Epithelial cell of esophagus (primary cell): Measurements from ENCODE around the gene COL25A1.

Experiments
- DNase-seq: peaks from one replicate; pipeline ENCODE4 v3.0.0; 2010; ENCODE audit warnings: low read depth
- H3K4me3 ChIP-seq: 2 replicates; pipeline ENCODE4 v1.5.1; 2011; ENCODE audit warnings: mild to moderate bottlenecking, low read length, control low read depth
- TF ChIP-seq, protein P1 (sequence below): IDR thresholded peaks from 2 replicates; pipeline ENCODE4 v1.5.1; 2011; ENCODE audit warnings: low read depth, mild to moderate bottlenecking, low read length, control low read depth, inconsistent platforms; ENCODE audit not compliant: insufficient read depth; ENCODE audit errors: missing control alignments

COL25A1 gene

DNA sequence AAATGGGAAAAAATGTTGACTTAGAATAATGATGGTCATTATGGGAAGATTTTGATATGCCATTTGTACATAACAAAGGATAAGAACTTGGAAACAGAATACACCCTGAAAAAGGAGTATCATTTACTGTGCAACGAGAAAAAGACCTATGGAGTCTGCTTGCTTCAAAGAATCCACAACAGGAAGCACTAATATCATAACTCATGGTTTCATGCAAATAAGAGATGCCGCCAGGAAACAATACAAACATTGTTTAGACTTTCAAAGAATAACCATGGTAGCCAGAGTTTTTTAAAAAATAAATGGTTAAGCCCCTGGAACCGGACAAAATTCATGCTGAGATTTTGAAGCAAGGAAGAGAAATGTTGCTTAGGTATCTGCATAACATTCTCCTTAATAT, 399.7 kb downstream of the COL25A1 start:
- H3K4me3 ChIP-seq: no peak overlapping the region
- DNase-seq: no peak
- TF ChIP-seq, protein P1, sequence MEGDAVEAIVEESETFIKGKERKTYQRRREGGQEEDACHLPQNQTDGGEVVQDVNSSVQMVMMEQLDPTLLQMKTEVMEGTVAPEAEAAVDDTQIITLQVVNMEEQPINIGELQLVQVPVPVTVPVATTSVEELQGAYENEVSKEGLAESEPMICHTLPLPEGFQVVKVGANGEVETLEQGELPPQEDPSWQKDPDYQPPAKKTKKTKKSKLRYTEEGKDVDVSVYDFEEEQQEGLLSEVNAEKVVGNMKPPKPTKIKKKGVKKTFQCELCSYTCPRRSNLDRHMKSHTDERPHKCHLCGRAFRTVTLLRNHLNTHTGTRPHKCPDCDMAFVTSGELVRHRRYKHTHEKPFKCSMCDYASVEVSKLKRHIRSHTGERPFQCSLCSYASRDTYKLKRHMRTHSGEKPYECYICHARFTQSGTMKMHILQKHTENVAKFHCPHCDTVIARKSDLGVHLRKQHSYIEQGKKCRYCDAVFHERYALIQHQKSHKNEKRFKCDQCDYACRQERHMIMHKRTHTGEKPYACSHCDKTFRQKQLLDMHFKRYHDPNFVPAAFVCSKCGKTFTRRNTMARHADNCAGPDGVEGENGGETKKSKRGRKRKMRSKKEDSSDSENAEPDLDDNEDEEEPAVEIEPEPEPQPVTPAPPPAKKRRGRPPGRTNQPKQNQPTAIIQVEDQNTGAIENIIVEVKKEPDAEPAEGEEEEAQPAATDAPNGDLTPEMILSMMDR: no peak

DNA sequence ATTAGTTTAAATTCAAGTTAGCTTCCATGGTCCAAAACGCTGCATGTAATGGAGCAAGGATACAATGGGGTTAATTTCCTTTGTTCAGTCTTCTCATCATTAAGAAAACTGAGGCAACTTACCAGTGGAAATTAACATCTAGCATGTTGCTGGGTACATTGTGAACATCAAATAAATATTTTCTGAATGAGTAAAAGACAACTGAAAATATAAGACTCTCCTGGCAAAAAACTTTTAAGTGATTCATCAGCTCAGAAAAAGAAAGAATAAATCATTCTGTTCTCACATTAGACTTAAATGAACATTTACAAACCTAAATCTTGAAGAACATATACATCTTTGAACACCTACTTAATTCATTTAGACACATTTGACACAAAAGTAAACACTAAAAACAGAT, 401.2 kb downstream of the COL25A1 start:
- DNase-seq: no peak
- no peak overlapping the region for H3K4me3 ChIP-seq
- TF ChIP-seq, protein P1: no peak

DNA sequence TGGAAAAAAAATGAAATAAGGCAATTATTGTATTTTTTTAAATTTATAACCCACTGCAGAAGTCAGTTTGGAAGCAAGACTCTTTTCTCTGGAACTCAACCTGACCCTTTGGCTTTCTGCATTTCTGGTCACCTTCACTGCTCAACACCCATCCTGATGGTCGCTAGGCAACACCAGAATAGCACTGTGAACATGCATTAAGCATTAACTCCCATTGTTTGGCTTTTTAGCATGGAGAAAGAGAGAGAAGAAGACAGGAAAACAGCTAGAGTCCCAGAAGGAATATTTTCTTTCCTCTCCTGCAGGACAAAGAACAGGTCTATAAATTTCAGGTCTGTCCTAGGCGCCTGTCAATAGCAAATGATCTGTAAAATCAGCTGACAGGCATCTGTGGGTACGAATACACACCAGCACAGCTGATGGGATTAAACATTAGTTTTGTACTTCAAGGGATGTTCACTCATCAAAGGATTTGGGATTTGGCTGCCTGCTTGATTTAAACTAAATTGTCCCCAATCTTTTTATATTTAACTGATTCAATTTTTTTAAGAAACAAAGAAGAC, 402.4 kb downstream of the COL25A1 start:
- TF ChIP-seq, protein P1: no peak
- no peak for DNase-seq
- no peak overlapping the region for H3K4me3 ChIP-seq

DNA sequence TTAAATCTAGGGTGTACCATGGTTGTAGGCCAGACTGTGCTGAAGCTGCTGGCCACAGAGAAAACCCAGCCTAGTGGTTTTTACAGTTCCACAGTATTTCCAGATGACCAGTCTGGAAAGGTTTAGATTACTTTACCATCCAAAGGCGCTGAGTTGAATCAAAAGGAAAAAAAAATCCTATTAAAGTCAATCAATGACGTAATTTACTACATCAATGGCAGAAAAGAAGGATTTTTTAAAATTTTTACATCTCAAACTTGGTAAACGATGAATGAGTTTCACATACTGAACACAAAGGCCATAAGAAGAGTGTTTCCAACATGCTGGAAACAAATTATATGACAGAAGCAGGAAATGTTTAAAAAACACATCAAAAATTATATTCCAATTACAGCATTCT, 409.0 kb downstream of the COL25A1 start:
- TF ChIP-seq, protein P1: no peak
- no peak for DNase-seq
- no peak overlapping the region for H3K4me3 ChIP-seq

DNA sequence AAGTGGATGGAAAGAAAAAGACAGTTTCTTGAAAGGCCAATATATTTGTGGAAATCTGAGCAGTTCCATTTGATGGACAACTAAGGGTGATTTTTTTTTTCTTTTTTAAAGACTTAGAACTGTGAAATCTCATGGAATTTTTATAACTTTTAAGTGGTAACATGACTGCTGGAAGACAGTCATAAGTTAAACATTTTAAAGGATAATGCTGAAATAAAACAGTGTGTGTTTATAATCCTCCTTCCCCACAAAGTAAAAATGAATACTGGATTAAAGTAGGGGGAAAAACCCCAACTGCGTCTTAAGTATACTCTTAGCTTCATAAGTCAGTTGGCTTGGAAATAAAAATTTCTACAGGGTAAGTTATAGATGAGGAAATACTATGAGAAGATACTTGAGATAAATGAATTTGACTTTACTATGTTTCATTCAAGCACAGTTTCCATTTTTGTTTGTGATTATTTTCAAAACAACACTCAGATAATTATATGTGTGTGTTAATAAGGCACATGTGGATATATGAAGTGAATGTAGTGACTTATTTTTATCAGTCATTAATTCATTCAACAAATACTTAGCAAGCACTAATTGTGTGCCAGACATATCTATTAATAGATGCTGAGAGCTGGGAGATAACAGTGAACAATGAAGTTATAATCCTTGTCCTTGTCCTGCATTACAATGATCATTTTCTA, 410.4 kb downstream of the COL25A1 start:
- no peak for DNase-seq
- TF ChIP-seq, protein P1: no peak

DNA sequence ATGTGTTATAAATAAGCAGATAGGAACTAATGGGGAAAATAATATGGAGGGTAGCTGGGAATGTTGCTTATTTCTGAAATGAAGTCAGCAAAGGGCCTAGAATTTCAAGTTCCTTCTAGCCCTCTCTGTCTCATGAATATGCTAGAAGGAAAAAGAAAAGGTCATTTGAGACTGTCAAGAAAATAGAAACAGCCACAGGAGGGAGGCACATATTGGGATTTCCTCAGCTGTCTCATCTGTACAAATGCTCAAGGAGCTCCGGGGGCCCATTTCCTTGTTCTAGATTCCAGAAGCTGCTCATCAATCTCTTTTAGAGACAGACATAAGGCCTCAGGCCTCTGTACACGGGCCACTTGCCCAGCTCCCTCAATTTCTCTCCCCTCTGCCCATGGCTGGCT, 412.0 kb downstream of the COL25A1 start:
- no peak for DNase-seq
- TF ChIP-seq, protein P1: no peak
- no peak overlapping the region for H3K4me3 ChIP-seq

More for the DNA sequence above, 410.4 kb downstream of the COL25A1 start:
- no peak overlapping the region for H3K4me3 ChIP-seq
